Spleen (tissue), 7 donors: ENCODE data around the gene MPHOSPH6.

Source experiments
- POLR2A ChIP-seq, 3 donors: fragments of 450-650 bp; IDR thresholded peaks; one replicate each; pipeline ENCODE4 v1.5.1; 2017; ENCODE audit warnings: antibody characterized with exemption in 3 of 3, mild to moderate bottlenecking in 1 of 3
- TF ChIP-seq, protein P1 (sequence below), 11 experiments: fragments of 200-600 bp in 7 of 11; fragments of 450-650 bp in 4 of 11; sonication (generic) in 4 of 11; IDR thresholded peaks in 8 of 11; conservative IDR thresholded peaks in 3 of 11; 1 replicate in 7 of 11; 2 replicates in 4 of 11; pipeline versions ENCODE4 v1.4.0 to v1.8.0; 2016 to 2021; ENCODE audit warnings: antibody characterized with exemption in 11 of 11, inconsistent platforms in 4 of 11, mild to moderate bottlenecking in 1 of 11
- donor health status: DM: no; HTN: no; CAD: no; lungs with moderate emphysema.
- donor health status: DM: no; HTN: no; CAD: no.
- donor health status: DM: no; HTN: no; CAD: no.

DNA sequence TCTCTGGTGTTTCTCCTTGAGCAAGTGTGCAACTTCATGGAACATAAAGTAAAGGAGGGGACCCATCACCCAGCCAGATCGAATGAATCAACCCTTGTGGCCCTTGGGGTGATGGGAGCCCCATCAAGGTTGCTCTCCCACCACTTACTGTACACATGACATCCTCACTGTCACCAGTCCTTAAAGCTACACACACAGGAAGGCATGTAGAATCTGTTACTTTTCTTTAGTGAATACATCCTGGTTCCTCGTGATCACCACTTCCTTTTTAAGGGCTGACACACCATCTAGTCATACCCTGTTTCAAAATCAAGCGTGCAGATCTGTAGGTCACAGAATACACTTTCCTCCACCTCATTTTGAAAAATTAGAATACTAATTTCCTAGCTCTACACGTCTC, 22.6 kb upstream of the MPHOSPH6 start:
- TF ChIP-seq, protein P1, sequence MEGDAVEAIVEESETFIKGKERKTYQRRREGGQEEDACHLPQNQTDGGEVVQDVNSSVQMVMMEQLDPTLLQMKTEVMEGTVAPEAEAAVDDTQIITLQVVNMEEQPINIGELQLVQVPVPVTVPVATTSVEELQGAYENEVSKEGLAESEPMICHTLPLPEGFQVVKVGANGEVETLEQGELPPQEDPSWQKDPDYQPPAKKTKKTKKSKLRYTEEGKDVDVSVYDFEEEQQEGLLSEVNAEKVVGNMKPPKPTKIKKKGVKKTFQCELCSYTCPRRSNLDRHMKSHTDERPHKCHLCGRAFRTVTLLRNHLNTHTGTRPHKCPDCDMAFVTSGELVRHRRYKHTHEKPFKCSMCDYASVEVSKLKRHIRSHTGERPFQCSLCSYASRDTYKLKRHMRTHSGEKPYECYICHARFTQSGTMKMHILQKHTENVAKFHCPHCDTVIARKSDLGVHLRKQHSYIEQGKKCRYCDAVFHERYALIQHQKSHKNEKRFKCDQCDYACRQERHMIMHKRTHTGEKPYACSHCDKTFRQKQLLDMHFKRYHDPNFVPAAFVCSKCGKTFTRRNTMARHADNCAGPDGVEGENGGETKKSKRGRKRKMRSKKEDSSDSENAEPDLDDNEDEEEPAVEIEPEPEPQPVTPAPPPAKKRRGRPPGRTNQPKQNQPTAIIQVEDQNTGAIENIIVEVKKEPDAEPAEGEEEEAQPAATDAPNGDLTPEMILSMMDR (IDR thresholded peaks at IDR 0.05 in 8 of 11, conservative IDR thresholded peaks at IDR 0.05 in 3 of 11) = no peak
- no peak for TF ChIP-seq POLR2A (IDR thresholded peaks at IDR 0.05)
